HEK293T (cell line): ENCODE measurements around the gene RTEL1.

Experiments used
- ARNT ChIP-seq: fragments of 450-650 bp; IDR thresholded peaks from 2 replicates; pipeline ENCODE4 v1.6.1; 2017; ENCODE audit warnings: mild to moderate bottlenecking
- BHLHE40 ChIP-seq: fragments of 450-650 bp; IDR thresholded peaks from 2 replicates; pipeline ENCODE4 v1.6.1; 2016; ENCODE audit warnings: mild to moderate bottlenecking, moderate library complexity, borderline replicate concordance
- ELF4 ChIP-seq: fragments of 450-650 bp; IDR thresholded peaks from 2 replicates; pipeline ENCODE4 v1.6.1; 2017; ENCODE audit warnings: antibody characterized with exemption
- FOXA1 ChIP-seq: fragments of 450-650 bp; IDR thresholded peaks from 2 replicates; pipeline ENCODE4 v1.6.1; 2016; ENCODE audit warnings: mild to moderate bottlenecking
- FOXK2 ChIP-seq: fragments of 450-650 bp; IDR thresholded peaks from 2 replicates; pipeline ENCODE4 v1.6.1; 2016; ENCODE audit warnings: mild to moderate bottlenecking
- FOXM1 ChIP-seq: fragments of 450-650 bp; IDR thresholded peaks from 2 replicates; pipeline ENCODE4 v1.6.1; 2017; ENCODE audit warnings: mild to moderate bottlenecking, borderline replicate concordance
- L3MBTL2 ChIP-seq: fragments of 450-650 bp; conservative IDR thresholded peaks from 2 replicates; pipeline ENCODE4 v1.6.1; 2016; ENCODE audit warnings: mild to moderate bottlenecking
- LEF1 ChIP-seq: fragments of 450-650 bp; IDR thresholded peaks from 2 replicates; pipeline ENCODE4 v1.6.1; 2017; ENCODE audit warnings: mild to moderate bottlenecking, borderline replicate concordance
- NFRKB ChIP-seq: fragments of 450-650 bp; IDR thresholded peaks from 2 replicates; pipeline ENCODE4 v1.6.1; 2016; ENCODE audit warnings: mild to moderate bottlenecking, moderate library complexity
- PKNOX1 ChIP-seq: fragments of 450-650 bp; IDR thresholded peaks from 2 replicates; pipeline ENCODE4 v1.6.1; 2016
- SP1 ChIP-seq: fragments of 450-650 bp; IDR thresholded peaks from 2 replicates; pipeline ENCODE4 v1.6.1; 2017
- SUZ12 ChIP-seq: fragments of 450-650 bp; IDR thresholded peaks from 2 replicates; pipeline ENCODE4 v1.6.1; 2016; ENCODE audit warnings: mild to moderate bottlenecking
- TARDBP ChIP-seq: fragments of 450-650 bp; IDR thresholded peaks from 2 replicates; pipeline ENCODE4 v1.6.1; 2016
- ZNF384 ChIP-seq: fragments of 450-650 bp; IDR thresholded peaks from 2 replicates; pipeline ENCODE4 v1.6.1; 2016

DNA sequence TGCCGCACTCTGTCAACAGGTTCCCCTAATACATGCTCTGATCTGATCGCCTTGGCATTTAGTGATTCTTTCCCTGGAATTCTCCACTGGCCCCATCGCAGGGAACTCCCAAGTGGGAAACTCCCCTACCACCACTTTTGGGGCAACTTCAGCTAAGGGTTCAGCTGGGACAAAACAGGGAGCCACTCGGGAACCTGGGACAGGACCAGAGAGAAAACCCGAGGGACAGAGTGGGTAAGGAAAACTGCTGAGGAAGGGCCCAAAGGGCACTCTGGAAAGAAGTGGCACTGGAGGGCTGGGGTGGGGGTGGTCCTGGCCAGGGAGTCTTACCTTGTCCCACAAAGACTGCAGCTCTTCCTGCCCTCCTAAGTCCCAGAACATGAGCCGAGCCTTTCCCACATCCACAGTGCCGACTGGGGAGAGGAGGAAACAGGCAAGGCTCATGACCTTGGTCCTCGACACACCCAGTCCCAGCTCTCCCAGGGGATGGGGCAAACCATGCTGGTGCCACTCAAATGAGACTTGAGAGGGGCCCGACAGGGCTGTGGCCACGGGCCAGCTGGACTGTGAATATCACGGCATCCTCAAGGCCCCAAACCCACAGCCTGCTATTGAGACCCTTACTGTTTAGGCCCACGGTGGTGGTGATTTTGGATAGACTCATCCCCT is 48.0 kb downstream of the RTEL1 start:
- TF ChIP-seq LEF1 = no peak
- no peak for TF ChIP-seq SP1
- no peak for TF ChIP-seq PKNOX1
- no peak for TF ChIP-seq TARDBP
- TF ChIP-seq FOXK2 = no peak
- TF ChIP-seq NFRKB = no peak
- no peak for TF ChIP-seq ZNF384
- no peak for TF ChIP-seq SUZ12
- no peak for TF ChIP-seq FOXA1
- no peak for TF ChIP-seq BHLHE40
- no peak for TF ChIP-seq ELF4
- no peak for TF ChIP-seq FOXM1
- no peak for TF ChIP-seq L3MBTL2
- no peak for TF ChIP-seq ARNT
